ENCODE results near the gene SLC29A1. TPM values are rescaled to one million over a fixed set of nuclear protein-coding genes. Genes with fewer than 3 reads are reported as not detected.

Gene SLC29A1
- total and polyA plus RNA-seq, 2 of the 8 experiments (the other 6 are each of a cell fraction or from before 2014, with no cell fraction given), result 187 to 558 TPM

GRCh38 chr6:44198684-44199083 is 24.7 kb upstream of the SLC29A1 start (continued):
- TF ChIP-seq ATF2 (IDR thresholded peaks at IDR 0.05; ENCODE audit: low read length) (no peak), RBBP5 (IDR thresholded peaks at IDR 0.05; ENCODE audit: borderline replicate concordance, low read depth, low read length) (no peak)
